WTC11 (cell line): ENCODE measurements around the gene CELF2.

Experiments
- CTCF ChIP-seq: fragments of 200-600 bp; IDR thresholded peaks from 2 replicates; pipeline ENCODE4 v1.8.0; 2022; ENCODE audit warnings: antibody characterized with exemption
- USF2 ChIP-seq: sonication (generic); formaldehyde crosslinking; IDR thresholded peaks from 2 replicates; pipeline ENCODE4 v1.8.1; 2023; ENCODE audit warnings: mild to moderate bottlenecking, missing genetic modification reagents, moderate library complexity

- TF ChIP-seq CTCF = no peak
- no peak for TF ChIP-seq USF2 (CRISPR knock-in tag)
Observed at GRCh38 chr10:11332846-11333245, 315.2 kb downstream of the CELF2 start.
